Esophagus (tissue), 2 donors: ENCODE measurements around the gene BDNF. TPM values are rescaled to one million over a fixed set of nuclear protein-coding genes. Genes with fewer than 3 reads are reported as not detected.

Experiments
- H3K27ac ChIP-seq, 2 donors: one replicate each; pipeline ENCODE4 v1.5.1; 2013; ENCODE audit warnings: low read depth in 2 of 2, mild to moderate bottlenecking in 2 of 2, inconsistent platforms in 1 of 2, low read length in 1 of 2, moderate library complexity in 1 of 2
- H3K27me3 ChIP-seq, 2 donors: one replicate each; pipeline ENCODE4 v1.6.1; 2013; ENCODE audit warnings: low read length in 2 of 2, control low read depth in 1 of 2, mild to moderate bottlenecking in 1 of 2; ENCODE audit not compliant: insufficient read depth in 2 of 2, control insufficient read depth in 1 of 2
- H3K36me3 ChIP-seq, 2 donors: one replicate each; pipeline ENCODE4 v1.6.1; 2013; ENCODE audit warnings: low read length in 1 of 2; ENCODE audit not compliant: control insufficient read depth in 2 of 2, insufficient read depth in 2 of 2
- H3K4me1 ChIP-seq, 2 donors: one replicate each; pipeline ENCODE4 v1.6.1; 2013; ENCODE audit warnings: low read length in 1 of 2; ENCODE audit not compliant: control insufficient read depth in 2 of 2, insufficient read depth in 2 of 2
- H3K4me3 ChIP-seq, 2 donors: one replicate each; pipeline ENCODE4 v1.5.1; 2013; ENCODE audit warnings: low read length in 2 of 2, mild to moderate bottlenecking in 2 of 2, low read depth in 1 of 2, moderate library complexity in 1 of 2
- H3K9me3 ChIP-seq, 2 donors: one replicate each; pipeline ENCODE4 v1.6.1; 2013; ENCODE audit warnings: mild to moderate bottlenecking in 2 of 2, low read depth in 1 of 2, low read length in 1 of 2, moderate library complexity in 1 of 2; ENCODE audit not compliant: control insufficient read depth in 2 of 2, insufficient read depth in 1 of 2
- WGBS, 2 donors: extraction: QIAGEN DNeasy Blood & Tissue Kit; methylation state at CpG; one replicate each; pipeline ENCODE4 v1.1.7; 2013; 5-methylcytosine and 5-hydroxymethylcytosine counted together
- polyA plus RNA-seq, 2 donors: library from polyadenylated mRNA; stranded (reverse); fragments of 200-250 nt; gene quantifications; one replicate each; pipeline ENCODE4 v1.2.3, GENCODE V29; 2013
- donor health status: healthy with polysubstance abuse.
- donor health status: Bipolar disorder and iron deficiency.

BDNF gene
- polyA plus RNA-seq, 2 donors: 0.37 to 0.80 TPM

DNA sequence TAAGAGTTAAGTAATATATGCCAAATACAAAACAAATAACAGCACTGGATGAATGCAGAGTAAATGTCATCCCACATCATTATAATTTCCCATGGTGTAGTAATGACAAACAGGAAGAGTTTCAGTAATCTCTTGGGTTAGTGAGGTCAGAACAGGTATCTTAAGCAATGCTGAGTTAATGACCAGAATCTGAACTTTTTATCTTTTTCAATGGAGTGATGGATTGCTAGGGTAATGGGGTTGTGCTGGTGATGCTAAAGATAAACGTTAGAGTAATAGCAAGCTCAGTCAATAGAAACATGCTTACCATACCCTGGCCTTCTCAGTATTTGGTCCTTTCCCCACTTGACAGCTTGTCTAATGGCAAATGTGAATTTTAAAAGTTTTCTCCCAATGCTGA lies 11.5 kb upstream of the BDNF start:
- 22 to 31% methylated on average over 1 of the region's 1 CpG for WGBS, 2 donors
- no peak overlapping the region for H3K27ac ChIP-seq
- no peak overlapping the region for H3K4me3 ChIP-seq
- no peaks in the 10 kb centered on the region for H3K4me1 ChIP-seq
- no peaks in the 10 kb centered on the region for H3K27me3 ChIP-seq
- no peaks in the 10 kb centered on the region for H3K36me3 ChIP-seq
- no peaks in the 10 kb centered on the region for H3K9me3 ChIP-seq

DNA sequence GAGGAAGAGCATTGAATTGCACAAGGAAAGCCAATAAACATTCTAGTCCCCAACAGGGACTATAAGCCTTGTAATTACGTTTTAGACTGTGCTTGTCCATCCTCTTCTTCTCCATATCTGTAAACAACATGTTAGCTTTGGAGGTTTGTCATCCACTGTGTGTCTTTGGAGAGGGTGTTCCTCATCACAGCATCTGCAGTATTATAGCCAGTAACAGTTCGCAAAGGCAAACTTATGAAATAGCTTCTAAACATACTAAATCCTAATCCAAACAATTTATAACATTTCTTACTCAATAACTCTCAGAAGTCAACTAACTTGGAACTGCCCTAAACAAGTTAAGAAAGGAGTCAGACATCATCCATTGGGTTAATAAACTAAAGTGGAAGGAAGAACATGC lies 10.3 kb upstream of the BDNF start:
- no peaks in the 10 kb centered on the region for H3K36me3 ChIP-seq
- no peaks in the 10 kb centered on the region for H3K4me1 ChIP-seq
- H3K4me3 ChIP-seq: no peak overlapping the region
- no peaks in the 10 kb centered on the region for H3K9me3 ChIP-seq
- 32 to 39% methylated on average over 2 of the region's 2 CpGs for WGBS, 2 donors
- no peaks in the 10 kb centered on the region for H3K27me3 ChIP-seq
- no peak overlapping the region for H3K27ac ChIP-seq

- Histone ChIP-seq H3K27me3 (no peaks in the 10 kb centered on the region), H3K36me3 (no peaks in the 10 kb centered on the region), H3K4me3 (no peak overlapping the region), H3K27ac (no peak overlapping the region), H3K4me1 (no peaks in the 10 kb centered on the region), H3K9me3 (no peaks in the 10 kb centered on the region)
- 89 to 95% methylated on average over 3 of the region's 3 CpGs for WGBS, 2 donors
Observed at GRCh38 chr11:27707676-27708075, 7.4 kb upstream of the BDNF start.

GRCh38 chr11:27705873-27706820 lies 5.9 kb upstream of the BDNF start:
- no peaks in the 10 kb centered on the region for H3K4me1 ChIP-seq
- 20 to 41% methylated on average over 5 of the region's 5 CpGs for WGBS, 2 donors
- H3K9me3 ChIP-seq: no peaks in the 10 kb centered on the region
- no peak overlapping the region for H3K27ac ChIP-seq
- H3K27me3 ChIP-seq: peaks cover 0 to 3% of the 10 kb centered on the region in 2 donors
- H3K4me3 ChIP-seq: no peak overlapping the region
- H3K36me3 ChIP-seq: no peaks in the 10 kb centered on the region

- Histone ChIP-seq H3K4me1 (peaks cover 6 to 12% of the 10 kb centered on the region in 2 donors), H3K9me3 (no peaks in the 10 kb centered on the region), H3K27ac (no peak overlapping the region), H3K36me3 (no peaks in the 10 kb centered on the region), H3K27me3 (peaks cover 0 to 18% of the 10 kb centered on the region in 2 donors), H3K4me3 (no peak overlapping the region)
- WGBS, 2 donors: 23 to 33% methylated on average over 3 of the region's 3 CpGs
Observed at GRCh38 chr11:27703481-27703880, 3.2 kb upstream of the BDNF start.

- Histone ChIP-seq H3K27me3 (peaks cover 0 to 18% of the 10 kb centered on the region in 2 donors), H3K4me3 (no peak overlapping the region), H3K36me3 (no peaks in the 10 kb centered on the region), H3K9me3 (no peaks in the 10 kb centered on the region), H3K4me1 (peaks cover 6 to 12% of the 10 kb centered on the region in 2 donors), H3K27ac (no peak overlapping the region)
- 44 to 57% methylated on average over 6 of the region's 6 CpGs for WGBS, 2 donors
Observed at GRCh38 chr11:27702811-27703210, 2.6 kb upstream of the BDNF start.

GRCh38 chr11:27701355-27702105 lies 1.3 kb upstream of the BDNF start:
- no peaks in the 10 kb centered on the region for H3K9me3 ChIP-seq
- H3K27me3 ChIP-seq: peaks cover 0 to 18% of the 10 kb centered on the region in 2 donors
- WGBS, 2 donors: 2% methylated on average over 30 of the region's 30 CpGs
- H3K4me1 ChIP-seq: peaks cover 6 to 12% of the 10 kb centered on the region in 2 donors
- H3K4me3 ChIP-seq: peak overlapping the region; percentile 48 to 59
- no peaks in the 10 kb centered on the region for H3K36me3 ChIP-seq
- no peak overlapping the region for H3K27ac ChIP-seq

DNA sequence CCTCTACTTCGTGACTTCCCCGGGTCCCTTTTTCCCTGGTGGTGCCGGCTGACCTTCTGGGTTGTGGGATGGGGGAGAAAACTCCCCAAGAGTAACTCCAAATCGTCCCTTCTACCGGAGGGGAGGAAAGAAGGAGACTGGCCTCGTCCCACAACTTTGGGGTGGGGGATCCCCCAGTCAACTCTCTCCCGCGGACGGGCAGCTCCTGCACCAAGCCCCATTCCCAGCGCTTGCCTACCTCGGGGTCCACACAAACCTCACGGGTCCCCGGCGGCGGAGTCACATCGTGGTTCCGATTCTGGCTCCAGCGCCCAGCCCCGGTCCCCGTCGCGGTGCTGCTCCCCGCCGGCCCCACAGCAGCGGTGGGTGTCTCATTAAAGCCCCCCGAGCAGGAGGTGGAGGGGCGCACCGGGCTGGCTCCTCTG lies 317 bp downstream of the BDNF start:
- Histone ChIP-seq H3K4me3 (peak overlapping the region; percentile 51 to 59), H3K36me3 (no peaks in the 10 kb centered on the region), H3K4me1 (peaks cover 6 to 12% of the 10 kb centered on the region in 2 donors), H3K9me3 (no peaks in the 10 kb centered on the region), H3K27ac (peak overlapping the region in 1 of 2 donors; percentile 8), H3K27me3 (peaks cover 0 to 18% of the 10 kb centered on the region in 2 donors)
- 1% methylated on average over 25 to 28 of the region's 28 CpGs for WGBS, 2 donors

DNA sequence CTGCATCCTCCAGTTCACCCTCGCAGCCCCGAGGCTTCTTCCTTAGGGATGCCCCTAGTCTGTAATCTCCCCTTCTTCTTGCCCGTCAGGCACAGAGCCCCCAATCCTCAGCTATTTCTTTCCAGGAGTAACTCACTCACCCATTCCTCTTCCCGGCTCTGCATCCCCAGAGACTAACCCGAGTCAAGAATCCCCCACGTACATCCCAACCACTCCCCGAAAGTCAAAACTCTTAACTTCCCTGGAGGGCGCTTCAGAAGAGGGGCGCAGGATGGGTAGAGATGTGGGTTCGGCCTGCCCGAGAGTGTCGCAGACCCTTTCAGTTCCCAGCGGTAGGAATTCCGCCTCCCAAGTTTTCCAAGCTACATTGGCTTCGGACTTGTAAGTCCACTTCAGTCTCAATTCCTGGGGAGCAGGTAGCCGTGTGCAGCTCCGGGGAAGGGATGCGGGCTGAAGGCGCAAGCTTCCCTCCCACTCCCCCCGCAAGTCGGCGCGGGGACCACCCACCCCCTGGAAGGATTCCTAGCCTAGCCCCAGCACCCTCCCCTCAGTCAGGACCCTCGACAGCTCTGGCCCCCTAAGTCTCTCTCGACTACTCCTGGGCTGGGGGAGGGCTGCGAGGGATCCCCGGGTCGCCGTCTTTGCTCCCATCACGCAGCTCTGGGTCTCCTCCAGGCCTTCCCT lies 871 bp downstream of the BDNF start:
- H3K27me3 ChIP-seq: peaks cover 0 to 18% of the 10 kb centered on the region in 2 donors
- H3K27ac ChIP-seq: no peak overlapping the region
- no peaks in the 10 kb centered on the region for H3K36me3 ChIP-seq
- peak overlapping the region; percentile 51 to 59 for H3K4me3 ChIP-seq
- no peaks in the 10 kb centered on the region for H3K9me3 ChIP-seq
- peaks cover 6 to 12% of the 10 kb centered on the region in 2 donors for H3K4me1 ChIP-seq
- 1 to 2% methylated on average over 30 of the region's 30 CpGs for WGBS, 2 donors
